ENCODE data around the gene GTPBP6. TPM values are rescaled to one million over a fixed set of nuclear protein-coding genes. Genes with fewer than 3 reads are reported as not detected.

GTPBP6 gene
- total RNA-seq, 2 experiments from 2014 or later: 68.0 to 68.3 TPM

DNA sequence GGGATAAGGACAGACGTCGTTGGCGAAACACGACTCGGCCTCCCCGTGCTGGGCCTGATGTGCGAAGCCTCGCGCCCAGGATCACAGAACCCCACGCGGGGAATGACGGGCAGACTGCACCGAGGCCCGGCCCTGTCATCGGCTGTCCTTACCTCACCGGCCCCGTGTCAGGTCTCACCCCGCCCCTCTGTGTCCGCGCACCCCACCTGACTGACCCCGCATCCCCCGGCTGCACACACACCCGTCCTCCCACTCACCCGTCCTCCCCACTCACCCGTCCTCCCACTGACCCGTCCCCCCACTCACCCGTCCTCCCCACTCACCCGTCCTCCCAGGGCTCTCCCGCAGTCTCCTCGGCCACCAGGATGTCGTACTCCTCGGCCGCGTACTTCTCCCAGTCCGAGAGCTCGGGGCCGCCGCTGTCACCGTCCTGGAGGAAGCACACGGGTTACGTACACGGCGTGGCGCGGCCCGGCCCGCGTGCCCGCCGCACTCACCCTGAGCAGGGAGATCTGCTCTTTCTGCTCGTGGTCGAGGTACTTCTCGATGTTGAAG, 19.8 kb upstream of the GTPBP6 start:
- no peak for ATAC-seq

DNA sequence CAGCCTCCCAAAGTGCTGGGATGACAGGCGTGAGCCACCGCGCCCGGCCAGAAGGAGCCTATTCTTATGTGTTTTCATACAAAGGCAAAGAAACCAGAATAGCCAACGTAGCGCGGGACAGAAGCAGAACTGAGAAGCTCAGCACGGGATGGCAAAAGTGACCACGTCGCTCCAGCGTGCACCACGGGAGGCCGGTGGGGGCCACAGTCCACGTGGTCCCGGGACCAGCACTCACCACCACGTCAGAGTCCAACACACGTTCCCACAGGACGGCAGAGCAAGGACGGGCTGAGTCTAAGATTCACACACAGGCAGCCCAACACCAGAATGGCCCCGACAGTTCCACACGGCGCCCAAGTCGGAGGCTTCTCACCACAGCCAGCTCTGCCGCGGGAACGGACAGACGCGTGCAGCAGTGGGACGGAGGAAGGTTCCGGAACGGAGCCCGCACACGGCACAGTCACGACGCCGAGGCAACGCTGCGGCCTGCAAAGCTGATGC, 18.8 kb upstream of the GTPBP6 start:
- peaks cover 27% of the 10 kb centered on the region for H3K36me3 Mint-ChIP-seq (ENCODE audit: low read depth)
- POLR2A ChIA-PET: no interaction called here
- H3K27ac Mint-ChIP-seq: no peak overlapping the region
- no peaks in the 10 kb centered on the region for H3K9me3 Mint-ChIP-seq
- no peak overlapping the region for H3K4me3 Mint-ChIP-seq
- DNase-seq (no peak), ATAC-seq (no peak)
- H3K4me1 Mint-ChIP-seq (ENCODE audit: low read depth): no peaks in the 10 kb centered on the region
- TF ChIP-seq, protein P1, sequence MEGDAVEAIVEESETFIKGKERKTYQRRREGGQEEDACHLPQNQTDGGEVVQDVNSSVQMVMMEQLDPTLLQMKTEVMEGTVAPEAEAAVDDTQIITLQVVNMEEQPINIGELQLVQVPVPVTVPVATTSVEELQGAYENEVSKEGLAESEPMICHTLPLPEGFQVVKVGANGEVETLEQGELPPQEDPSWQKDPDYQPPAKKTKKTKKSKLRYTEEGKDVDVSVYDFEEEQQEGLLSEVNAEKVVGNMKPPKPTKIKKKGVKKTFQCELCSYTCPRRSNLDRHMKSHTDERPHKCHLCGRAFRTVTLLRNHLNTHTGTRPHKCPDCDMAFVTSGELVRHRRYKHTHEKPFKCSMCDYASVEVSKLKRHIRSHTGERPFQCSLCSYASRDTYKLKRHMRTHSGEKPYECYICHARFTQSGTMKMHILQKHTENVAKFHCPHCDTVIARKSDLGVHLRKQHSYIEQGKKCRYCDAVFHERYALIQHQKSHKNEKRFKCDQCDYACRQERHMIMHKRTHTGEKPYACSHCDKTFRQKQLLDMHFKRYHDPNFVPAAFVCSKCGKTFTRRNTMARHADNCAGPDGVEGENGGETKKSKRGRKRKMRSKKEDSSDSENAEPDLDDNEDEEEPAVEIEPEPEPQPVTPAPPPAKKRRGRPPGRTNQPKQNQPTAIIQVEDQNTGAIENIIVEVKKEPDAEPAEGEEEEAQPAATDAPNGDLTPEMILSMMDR (IDR thresholded peaks at IDR 0.05): no peak
- CTCF ChIA-PET: no interaction called here
- no peaks in the 10 kb centered on the region for H3K27me3 Mint-ChIP-seq
- intact Hi-C loops (cut with micrococcal nuclease): no loop called here

More for the DNA sequence above, 19.8 kb upstream of the GTPBP6 start:
- no peaks in the 10 kb centered on the region for H3K27me3 Mint-ChIP-seq
- no peak overlapping the region for H3K4me3 Mint-ChIP-seq
- TF ChIP-seq, protein P1 (IDR thresholded peaks at IDR 0.05): no peak
- DNase-seq: no peak
- no peaks in the 10 kb centered on the region for H3K9me3 Mint-ChIP-seq
- ChIA-PET CTCF (no interaction called here), POLR2A (no interaction called here)
- intact Hi-C loops (cut with micrococcal nuclease): no loop called here
- H3K36me3 Mint-ChIP-seq (ENCODE audit: low read depth): peaks cover 27% of the 10 kb centered on the region
- H3K27ac Mint-ChIP-seq: no peak overlapping the region
- H3K4me1 Mint-ChIP-seq (ENCODE audit: low read depth): no peaks in the 10 kb centered on the region

DNA sequence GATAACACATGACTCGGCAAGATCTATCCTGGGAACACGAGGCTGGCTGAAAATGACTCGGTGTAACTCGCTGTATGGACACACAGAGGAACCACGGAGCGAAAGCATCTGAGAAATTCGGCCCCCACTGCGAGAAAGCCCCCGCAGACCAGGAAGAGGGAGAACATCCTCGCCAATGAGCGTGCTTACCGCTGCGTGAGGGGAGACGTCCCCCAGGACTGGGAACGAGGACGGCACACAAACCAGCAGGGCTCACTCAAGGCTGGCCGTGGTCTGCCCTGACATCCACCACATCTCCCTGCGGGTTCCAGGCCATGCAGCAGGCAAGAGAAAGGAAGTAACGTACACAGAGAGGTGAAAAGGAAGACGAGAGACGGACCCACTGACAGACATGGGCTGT, 17.6 kb upstream of the GTPBP6 start:
- H3K27ac Mint-ChIP-seq: no peak overlapping the region
- H3K27me3 Mint-ChIP-seq: no peaks in the 10 kb centered on the region
- peaks cover 3% of the 10 kb centered on the region for H3K4me1 Mint-ChIP-seq (ENCODE audit: low read depth)
- peaks cover 24% of the 10 kb centered on the region for H3K36me3 Mint-ChIP-seq (ENCODE audit: low read depth)
- ChIA-PET POLR2A (no interaction called here), CTCF (no interaction called here)
- no peak overlapping the region for H3K4me3 Mint-ChIP-seq
- TF ChIP-seq, protein P1 (IDR thresholded peaks at IDR 0.05): no peak
- ATAC-seq: no peak
- H3K9me3 Mint-ChIP-seq: no peaks in the 10 kb centered on the region
- DNase-seq: no peak
- intact Hi-C loops (cut with micrococcal nuclease): no loop called here

DNA sequence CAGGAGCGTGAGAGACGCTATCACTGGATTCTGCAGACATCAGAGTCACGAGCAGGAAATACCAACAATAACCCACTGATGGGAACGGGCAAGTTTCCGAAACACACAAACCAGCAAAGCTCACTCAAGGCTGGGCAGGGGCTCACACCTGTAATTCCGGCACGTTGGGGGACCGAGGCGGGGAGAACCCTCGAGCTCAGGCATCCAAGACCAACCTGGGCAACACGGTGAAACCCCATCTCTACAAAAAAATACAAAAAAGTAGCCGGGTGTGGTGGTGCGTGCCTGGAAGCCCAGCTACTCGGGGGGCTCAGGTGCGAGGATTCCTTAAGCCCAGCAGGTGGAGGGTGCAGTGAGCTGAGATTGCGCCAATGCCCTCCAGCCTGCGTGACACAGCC, 17.2 kb upstream of the GTPBP6 start:
- no peaks in the 10 kb centered on the region for H3K9me3 Mint-ChIP-seq
- no peak for ATAC-seq
- H3K36me3 Mint-ChIP-seq (ENCODE audit: low read depth): peaks cover 23% of the 10 kb centered on the region
- no peak overlapping the region for H3K4me3 Mint-ChIP-seq
- intact Hi-C loops (cut with micrococcal nuclease): no loop called here
- no peak overlapping the region for H3K27ac Mint-ChIP-seq
- DNase-seq: no peak
- ChIA-PET CTCF (no interaction called here), POLR2A (no interaction called here)
- TF ChIP-seq, protein P1 (IDR thresholded peaks at IDR 0.05): no peak
- peaks cover 3% of the 10 kb centered on the region for H3K4me1 Mint-ChIP-seq (ENCODE audit: low read depth)
- no peaks in the 10 kb centered on the region for H3K27me3 Mint-ChIP-seq

DNA sequence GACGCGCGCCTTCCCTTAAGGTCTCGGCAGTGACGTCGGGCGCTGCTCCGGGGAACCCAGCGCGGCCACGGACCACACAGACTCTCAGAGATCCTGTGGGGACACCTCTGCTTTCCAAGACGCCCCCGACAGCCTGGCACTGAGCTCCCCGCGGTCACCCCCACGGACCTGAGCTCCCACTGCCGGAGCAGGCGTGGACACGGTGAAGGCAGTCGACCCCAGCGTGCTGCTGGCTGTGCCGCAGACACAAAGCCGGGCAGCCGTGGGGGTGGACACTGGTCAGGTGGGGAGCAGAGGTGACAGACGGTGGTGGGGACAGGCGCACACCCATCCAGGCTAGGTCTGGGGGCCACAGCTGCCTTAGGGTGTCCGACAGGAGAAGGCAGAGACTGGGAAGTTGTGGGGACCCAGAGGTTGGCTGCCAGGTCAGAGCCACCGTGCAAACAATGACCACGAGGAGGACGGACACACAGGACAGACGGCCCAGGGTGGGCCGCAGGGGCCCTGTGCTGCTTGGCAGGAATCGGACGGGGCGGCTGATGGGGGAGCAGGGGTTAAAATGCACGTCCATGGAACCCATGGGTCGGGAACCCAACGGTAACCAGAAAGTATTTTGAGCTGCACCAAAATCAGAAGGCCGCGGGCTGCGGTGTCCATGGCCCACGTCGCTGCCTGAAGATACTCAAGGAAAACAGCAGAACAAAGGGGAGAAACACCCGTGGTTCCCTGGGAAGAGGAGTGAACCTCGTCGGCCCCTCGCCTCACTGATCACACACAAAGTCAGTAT, 16.6 kb upstream of the GTPBP6 start:
- TF ChIP-seq, protein P1 (IDR thresholded peaks at IDR 0.05): no peak
- intact Hi-C loops (cut with micrococcal nuclease): no loop called here
- no peak for ATAC-seq
- Mint-ChIP-seq H3K36me3 (ENCODE audit: low read depth) (peaks cover 22% of the 10 kb centered on the region), H3K27me3 (no peaks in the 10 kb centered on the region), H3K4me1 (ENCODE audit: low read depth) (peaks cover 3% of the 10 kb centered on the region), H3K27ac (no peak overlapping the region), H3K9me3 (no peaks in the 10 kb centered on the region), H3K4me3 (no peak overlapping the region)
- ChIA-PET POLR2A (no interaction called here), CTCF (no interaction called here)
- DNase-seq: no peak
